Hepatic stellate cell (primary cell): Measurements from ENCODE around the gene RASGRP3.

Source experiments
- DNase-seq: peaks from one replicate; pipeline ENCODE4 v3.0.0; 2011; ENCODE audit warnings: low spot score

RASGRP3 gene

DNA sequence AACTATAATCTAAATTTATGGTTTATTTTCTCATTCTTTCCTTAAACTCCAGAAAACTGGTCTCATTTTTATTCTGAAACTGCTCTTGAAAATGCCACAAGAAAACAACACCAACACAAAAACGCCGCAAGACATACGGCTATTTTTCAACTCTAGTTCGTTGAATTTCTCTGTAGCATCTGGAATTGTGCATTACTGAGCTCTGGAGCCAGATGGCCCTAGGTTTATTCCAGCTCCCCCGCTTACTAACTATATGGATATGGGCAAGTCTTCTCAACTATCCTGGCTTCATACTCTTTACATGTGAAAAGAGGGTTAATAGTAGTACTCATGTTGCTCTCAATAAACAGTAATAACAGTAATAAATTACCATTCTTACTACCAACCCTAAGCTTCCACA is 102.8 kb downstream of the RASGRP3 start:
- no peak for DNase-seq

- no peak for DNase-seq
Measured at GRCh38 chr2:33581872-33582271, 105.4 kb downstream of the RASGRP3 start.

GRCh38 chr2:33583194-33583938 is 106.9 kb downstream of the RASGRP3 start:
- DNase-seq: no peak

- no peak for DNase-seq
Measured at GRCh38 chr2:33586766-33587165, 110.3 kb downstream of the RASGRP3 start.

DNA sequence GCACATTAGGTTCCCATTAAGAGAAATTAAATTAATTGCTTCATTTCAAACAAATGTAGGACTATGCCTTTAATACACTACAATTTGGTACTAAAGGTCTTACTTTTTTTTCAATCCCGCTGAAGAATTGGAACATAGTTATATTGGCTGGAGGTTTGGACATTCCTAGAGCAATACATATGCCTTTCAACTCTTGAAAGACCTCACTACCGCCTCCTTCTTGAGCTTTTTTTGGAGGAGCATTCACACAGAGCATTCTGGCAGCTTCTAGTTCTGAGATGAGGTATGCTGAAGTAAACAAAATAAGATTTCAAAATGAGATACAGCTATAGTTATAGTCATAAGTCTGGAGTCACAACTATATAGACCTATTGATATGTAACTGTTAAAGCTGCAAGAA is 111.8 kb downstream of the RASGRP3 start:
- no peak for DNase-seq

- no peak for DNase-seq
Measured at GRCh38 chr2:33589444-33589843, 113.0 kb downstream of the RASGRP3 start.

- DNase-seq: no peak
Measured at GRCh38 chr2:33595385-33595784, 118.9 kb downstream of the RASGRP3 start.

DNA sequence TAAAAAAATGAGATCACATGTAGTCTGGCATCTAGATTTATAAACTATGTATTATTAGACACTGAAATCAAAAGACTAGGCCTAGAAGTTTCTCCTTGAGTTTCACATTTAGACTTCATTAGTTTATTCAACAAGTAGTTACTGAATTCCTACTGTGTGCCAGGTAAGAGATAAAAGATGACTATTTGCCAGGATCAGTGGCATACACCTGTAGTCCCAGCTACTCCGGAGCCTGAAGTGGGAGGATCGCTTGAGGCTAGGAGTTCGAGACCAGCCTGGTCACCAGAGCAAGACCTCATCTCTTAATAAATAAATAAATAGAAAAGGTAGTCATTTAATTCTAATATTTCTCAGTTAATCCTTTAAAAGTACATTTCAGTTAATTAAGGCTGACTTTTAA is 120.6 kb downstream of the RASGRP3 start:
- DNase-seq: no peak

DNA sequence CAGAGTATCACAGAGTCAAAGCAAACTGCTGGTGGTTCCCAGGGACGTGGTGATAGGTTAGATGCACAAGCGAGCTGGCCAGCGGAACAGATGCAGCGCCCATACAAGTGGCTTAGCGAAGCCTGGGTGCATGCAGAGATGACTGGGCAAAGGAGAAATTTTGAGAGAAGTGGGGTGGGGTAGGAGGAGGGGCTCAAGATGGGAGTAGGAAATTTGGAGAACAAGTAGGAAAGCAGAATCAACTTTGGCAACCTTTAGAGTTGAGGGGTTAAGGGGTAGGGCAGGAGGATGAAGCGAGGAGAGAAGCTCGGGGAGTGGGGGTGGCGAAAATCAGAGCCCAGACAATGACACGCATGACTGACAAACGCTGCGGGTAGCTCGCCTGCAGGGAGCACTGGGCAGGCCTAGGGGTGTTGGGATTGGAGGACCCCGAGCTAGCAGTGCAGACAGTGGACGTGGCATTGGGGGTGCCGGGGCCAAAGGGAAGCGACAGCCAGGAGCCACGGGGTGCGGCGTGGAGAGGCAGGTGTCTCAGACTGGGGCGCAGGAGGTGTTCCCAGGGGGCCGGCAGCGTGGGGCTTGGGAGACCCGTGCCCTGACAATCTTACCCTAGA is 122.2 kb downstream of the RASGRP3 start:
- peak; percentile 46 for DNase-seq

- peak; percentile 95 for DNase-seq
Measured at GRCh38 chr2:33599175-33599942, 122.9 kb downstream of the RASGRP3 start, which contains the start of gene FAM98A. TSS of gene FAM98A (minus strand) at chr2:33599299. CDS start at chr2:33599221, 78 bp downstream.

DNA sequence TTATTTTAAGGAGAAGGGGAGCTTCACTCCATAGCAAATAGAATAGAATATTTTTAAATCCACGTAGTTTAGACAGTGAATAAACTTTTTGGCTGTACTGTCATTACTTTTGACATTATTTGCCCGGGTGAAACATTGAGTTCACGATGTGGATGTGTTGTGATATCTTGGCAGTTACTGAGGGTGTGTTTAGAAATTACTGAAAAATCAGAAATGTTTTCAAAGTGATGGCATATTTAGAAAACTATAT is 123.4 kb downstream of the RASGRP3 start:
- no peak for DNase-seq

- no peak for DNase-seq
Measured at GRCh38 chr2:33602201-33602830, 125.9 kb downstream of the RASGRP3 start.

GRCh38 chr2:33603416-33603815 is 127.0 kb downstream of the RASGRP3 start:
- DNase-seq: no peak

GRCh38 chr2:33605056-33605455 is 128.6 kb downstream of the RASGRP3 start:
- no peak for DNase-seq

DNA sequence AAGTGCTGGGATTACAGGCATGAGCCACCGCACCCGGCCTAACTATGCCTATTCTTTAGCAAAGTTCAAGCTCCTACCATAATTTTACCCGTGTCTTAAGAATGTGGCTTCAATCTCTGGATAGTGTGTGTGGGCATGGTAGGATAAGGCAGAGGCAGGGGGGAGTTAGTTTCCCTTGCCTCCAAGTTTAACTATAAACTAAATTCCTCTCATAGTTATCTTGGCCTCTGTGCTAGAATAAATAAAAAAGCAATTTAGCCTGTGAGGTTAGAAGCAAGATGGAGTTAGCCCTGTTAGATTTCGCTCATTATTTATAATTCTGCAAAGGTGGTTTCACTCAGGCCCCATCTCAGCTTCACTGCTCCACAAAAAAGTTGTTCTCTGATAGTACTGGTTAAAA is 129.7 kb downstream of the RASGRP3 start:
- no peak for DNase-seq

DNA sequence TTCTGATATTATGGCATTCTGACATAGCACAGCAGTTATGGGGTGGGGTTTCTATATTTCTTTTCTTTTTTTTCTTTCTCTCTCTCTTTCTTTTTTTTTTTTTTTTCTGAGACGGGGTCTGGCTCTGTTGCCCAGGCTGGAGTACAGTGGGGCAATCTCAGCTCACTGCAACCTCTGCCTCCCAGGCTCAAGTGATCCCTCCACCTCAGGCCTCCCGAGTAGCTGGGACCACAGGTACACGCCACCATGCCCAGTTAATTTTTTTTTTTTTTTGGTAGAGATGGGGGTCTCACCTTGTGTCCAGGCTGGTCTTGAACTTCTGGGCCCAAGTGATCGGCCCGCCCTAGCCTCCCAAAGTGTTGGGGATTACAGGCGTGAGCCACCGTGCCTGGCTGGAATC is 130.2 kb downstream of the RASGRP3 start:
- DNase-seq: no peak

DNA sequence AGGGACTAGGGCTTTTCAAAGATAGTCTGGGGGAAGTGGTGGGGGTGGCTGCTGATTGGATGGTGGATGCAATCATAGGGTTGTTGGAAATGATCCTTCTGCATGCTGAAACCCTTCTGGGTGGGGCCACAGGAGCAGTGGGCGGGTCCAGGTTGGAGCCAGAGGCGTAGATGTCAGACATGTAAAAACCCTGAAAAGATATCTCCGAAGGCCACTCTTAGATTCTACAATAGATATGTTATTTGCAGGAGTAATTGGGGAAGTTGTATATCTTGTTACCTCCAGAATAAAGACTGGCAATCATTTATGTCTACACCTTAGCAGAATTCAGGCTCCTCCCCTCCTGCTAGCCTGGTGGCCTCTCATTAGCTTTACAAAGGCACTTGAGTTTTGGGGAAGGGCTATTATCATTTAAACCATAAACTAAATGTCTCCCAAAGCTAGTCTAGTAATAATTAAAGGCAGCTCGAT is 130.8 kb downstream of the RASGRP3 start:
- no peak for DNase-seq

- DNase-seq: no peak
Measured at GRCh38 chr2:33607905-33608304, 131.5 kb downstream of the RASGRP3 start.

GRCh38 chr2:33614190-33614589 is 137.7 kb downstream of the RASGRP3 start:
- no peak for DNase-seq
